Measurements from ENCODE around the gene IRAK2.
A peak's percentile ranks its signal among the peaks of the same experiment; 100 is the strongest.
"Not testable (repeated sequence)": the region's sequence is repeated elsewhere in the genome, so short reads cannot be mapped to it uniquely, and the experiment has no call there.

IRAK2 gene

GRCh38 chr3:10121064-10121463 is 43.7 kb upstream of the IRAK2 start:
- Histone ChIP-seq H3K27ac (no peak overlapping the region), H3K4me3 (ENCODE audit: low read depth, low read length) (no peak overlapping the region), H3K36me3 (replicated peaks) (peaks cover 13% of the 10 kb centered on the region), H3K27me3 (replicated peaks) (no peaks in the 10 kb centered on the region)
- no peak for TF ChIP-seq CTCF (IDR thresholded peaks at IDR 0.05; ENCODE audit: low read depth, low read length, missing control alignments)
- in situ Hi-C loops (cut with HindIII; ENCODE audit: low pct_ligation_motif_present, low sequenced_read_pairs), result no loop called here
- DNase-seq, result no peak

DNA sequence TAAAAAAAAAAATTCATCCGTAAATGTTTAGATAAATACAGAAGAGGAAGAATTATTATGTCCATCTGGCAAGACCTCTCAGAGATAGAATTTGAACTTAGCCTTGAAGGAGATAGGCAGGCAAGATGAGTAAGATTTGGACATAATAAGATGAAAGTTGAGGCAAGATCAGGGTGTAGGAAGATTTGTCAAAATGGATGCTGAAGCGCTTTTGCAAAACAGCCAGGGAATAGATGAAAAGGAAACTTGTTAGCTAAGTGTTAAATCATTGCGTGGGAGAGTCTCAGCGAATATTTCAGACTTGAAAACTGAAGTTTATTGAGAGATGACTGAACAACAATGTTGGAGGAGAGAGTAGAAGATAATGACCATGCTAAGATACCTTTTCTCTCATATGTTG is 42.0 kb upstream of the IRAK2 start:
- in situ Hi-C loops (cut with HindIII; ENCODE audit: low pct_ligation_motif_present, low sequenced_read_pairs), result no loop called here
- DNase-seq, result no peak
- Histone ChIP-seq H3K36me3 (replicated peaks) (peaks cover 27% of the 10 kb centered on the region), H3K27ac (no peak overlapping the region), H3K27me3 (replicated peaks) (no peaks in the 10 kb centered on the region), H3K4me3 (ENCODE audit: low read depth, low read length) (no peak overlapping the region)
- no peak for TF ChIP-seq CTCF (IDR thresholded peaks at IDR 0.05; ENCODE audit: low read depth, low read length, missing control alignments)

DNA sequence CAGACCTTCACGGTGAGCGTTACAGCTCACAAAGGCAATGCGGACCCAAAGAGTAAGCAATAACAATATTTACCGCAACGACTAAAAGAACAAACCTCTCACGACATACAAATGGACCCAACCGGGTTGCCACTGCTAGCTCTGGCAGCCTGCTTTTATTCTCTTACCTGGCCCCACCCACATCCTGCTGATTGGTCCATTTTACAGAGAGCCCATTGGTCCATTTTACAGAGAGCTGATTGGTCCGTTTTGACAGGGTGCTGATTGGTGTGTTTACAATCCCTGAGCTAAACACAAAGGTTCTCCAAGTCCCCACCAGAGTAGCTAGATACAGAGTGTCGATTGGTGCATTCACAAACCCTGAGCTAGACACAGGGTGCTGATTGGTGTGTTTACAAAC is 28.8 kb upstream of the IRAK2 start:
- in situ Hi-C loops (cut with HindIII; ENCODE audit: low pct_ligation_motif_present, low sequenced_read_pairs); H3K36me3 ChIP-seq (replicated peaks); H3K27me3 ChIP-seq (replicated peaks); H3K4me3 ChIP-seq (ENCODE audit: low read depth, low read length); DNase-seq; H3K27ac ChIP-seq: not testable (repeated sequence)

GRCh38 chr3:10136426-10137005 is 28.2 kb upstream of the IRAK2 start:
- in situ Hi-C loops (cut with HindIII; ENCODE audit: low pct_ligation_motif_present, low sequenced_read_pairs), result no loop called here
- Histone ChIP-seq H3K36me3 (replicated peaks) (no peaks in the 10 kb centered on the region), H3K4me3 (ENCODE audit: low read depth, low read length) (no peak overlapping the region), H3K27me3 (replicated peaks) (no peaks in the 10 kb centered on the region), H3K27ac (no peak overlapping the region)
- TF ChIP-seq CTCF (IDR thresholded peaks at IDR 0.05; ENCODE audit: low read depth, low read length, missing control alignments), result no peak
- no peak for DNase-seq

DNA sequence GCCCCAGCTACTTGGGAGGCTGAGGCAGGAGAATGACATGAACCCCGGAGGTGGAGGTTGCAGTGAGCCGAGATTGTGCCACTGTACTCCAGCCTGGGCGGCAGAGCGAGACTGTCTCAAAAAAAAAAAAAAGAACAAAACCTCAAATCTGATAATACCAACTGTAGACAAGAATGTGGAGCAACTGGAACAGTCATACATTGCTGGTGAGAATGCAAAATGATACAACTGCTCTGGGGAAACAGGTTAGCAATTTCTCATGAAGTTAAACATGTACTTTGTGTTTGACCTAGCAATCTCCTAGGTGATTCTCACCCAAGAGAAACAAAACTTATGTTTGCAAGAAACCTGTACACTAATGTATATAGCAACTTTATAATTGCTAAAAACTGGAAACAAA is 27.5 kb upstream of the IRAK2 start:
- TF ChIP-seq CTCF (IDR thresholded peaks at IDR 0.05; ENCODE audit: low read depth, low read length, missing control alignments), result no peak
- no peak for DNase-seq
- Histone ChIP-seq H3K27me3 (replicated peaks) (no peaks in the 10 kb centered on the region), H3K36me3 (replicated peaks) (no peaks in the 10 kb centered on the region), H3K4me3 (ENCODE audit: low read depth, low read length) (no peak overlapping the region), H3K27ac (no peak overlapping the region)
- in situ Hi-C loops (cut with HindIII; ENCODE audit: low pct_ligation_motif_present, low sequenced_read_pairs), result no loop called here

DNA sequence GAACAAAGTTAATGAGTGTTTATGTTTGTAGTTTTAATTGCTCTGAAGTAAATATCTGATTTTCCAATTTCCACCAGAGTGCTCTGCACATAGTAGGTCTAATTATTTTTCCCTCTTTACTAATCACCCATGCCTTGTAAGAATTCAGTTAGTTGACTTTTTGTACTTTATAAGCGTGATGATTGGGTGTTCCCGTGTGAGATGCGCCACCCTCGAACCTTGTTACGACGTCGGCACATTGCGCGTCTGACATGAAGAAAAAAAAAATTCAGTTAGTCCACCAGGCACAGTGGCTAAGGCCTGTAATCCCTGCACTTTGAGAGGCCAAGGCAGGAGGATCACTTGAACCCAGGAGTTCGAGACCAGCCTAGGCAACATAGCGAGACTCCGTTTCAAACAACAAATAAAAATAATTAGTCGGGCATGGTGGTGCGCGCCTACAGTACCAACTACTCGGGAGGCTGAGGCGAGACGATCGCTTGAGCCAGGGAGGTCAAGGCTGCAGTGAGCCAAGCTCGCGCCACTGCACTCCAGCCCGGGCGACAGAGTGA is 23.6 kb upstream of the IRAK2 start:
- DNase-seq, result no peak
- TF ChIP-seq CTCF (IDR thresholded peaks at IDR 0.05; ENCODE audit: low read depth, low read length, missing control alignments), result no peak
- peak overlapping the region; percentile 79 for H3K4me3 ChIP-seq (ENCODE audit: low read depth, low read length)
- H3K27ac ChIP-seq, result no peak overlapping the region
- H3K36me3 ChIP-seq (replicated peaks), result peaks cover 4% of the 10 kb centered on the region
- in situ Hi-C loops (cut with HindIII; ENCODE audit: low pct_ligation_motif_present, low sequenced_read_pairs), result no loop called here
- no peaks in the 10 kb centered on the region for H3K27me3 ChIP-seq (replicated peaks)
